CMK (cell line): ENCODE results near the gene KLHL1.
"Not testable (repeated sequence)": the region's sequence is repeated elsewhere in the genome, so short reads cannot be mapped to it uniquely, and the experiment has no call there.

ENCODE experiments used
- DNase-seq: peaks from one replicate; pipeline ENCODE4 v3.0.0-alpha.2; 2010; ENCODE audit warnings: low read depth

The KLHL1 gene, protein sequence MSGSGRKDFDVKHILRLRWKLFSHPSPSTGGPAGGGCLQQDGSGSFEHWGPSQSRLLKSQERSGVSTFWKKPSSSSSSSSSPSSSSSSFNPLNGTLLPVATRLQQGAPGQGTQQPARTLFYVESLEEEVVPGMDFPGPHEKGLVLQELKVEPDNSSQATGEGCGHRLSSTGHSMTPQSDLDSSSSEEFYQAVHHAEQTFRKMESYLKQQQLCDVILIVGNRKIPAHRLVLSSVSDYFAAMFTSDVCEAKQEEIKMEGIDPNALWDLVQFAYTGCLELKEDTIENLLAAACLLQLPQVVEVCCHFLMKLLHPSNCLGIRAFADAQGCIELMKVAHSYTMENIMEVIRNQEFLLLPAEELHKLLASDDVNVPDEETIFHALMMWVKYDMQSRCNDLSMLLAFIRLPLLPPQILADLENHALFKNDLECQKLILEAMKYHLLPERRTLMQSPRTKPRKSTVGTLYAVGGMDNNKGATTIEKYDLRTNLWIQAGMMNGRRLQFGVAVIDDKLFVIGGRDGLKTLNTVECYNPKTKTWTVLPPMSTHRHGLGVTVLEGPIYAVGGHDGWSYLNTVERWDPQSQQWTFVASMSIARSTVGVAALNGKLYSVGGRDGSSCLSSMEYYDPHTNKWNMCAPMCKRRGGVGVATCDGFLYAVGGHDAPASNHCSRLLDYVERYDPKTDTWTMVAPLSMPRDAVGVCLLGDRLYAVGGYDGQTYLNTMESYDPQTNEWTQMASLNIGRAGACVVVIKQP

DNA sequence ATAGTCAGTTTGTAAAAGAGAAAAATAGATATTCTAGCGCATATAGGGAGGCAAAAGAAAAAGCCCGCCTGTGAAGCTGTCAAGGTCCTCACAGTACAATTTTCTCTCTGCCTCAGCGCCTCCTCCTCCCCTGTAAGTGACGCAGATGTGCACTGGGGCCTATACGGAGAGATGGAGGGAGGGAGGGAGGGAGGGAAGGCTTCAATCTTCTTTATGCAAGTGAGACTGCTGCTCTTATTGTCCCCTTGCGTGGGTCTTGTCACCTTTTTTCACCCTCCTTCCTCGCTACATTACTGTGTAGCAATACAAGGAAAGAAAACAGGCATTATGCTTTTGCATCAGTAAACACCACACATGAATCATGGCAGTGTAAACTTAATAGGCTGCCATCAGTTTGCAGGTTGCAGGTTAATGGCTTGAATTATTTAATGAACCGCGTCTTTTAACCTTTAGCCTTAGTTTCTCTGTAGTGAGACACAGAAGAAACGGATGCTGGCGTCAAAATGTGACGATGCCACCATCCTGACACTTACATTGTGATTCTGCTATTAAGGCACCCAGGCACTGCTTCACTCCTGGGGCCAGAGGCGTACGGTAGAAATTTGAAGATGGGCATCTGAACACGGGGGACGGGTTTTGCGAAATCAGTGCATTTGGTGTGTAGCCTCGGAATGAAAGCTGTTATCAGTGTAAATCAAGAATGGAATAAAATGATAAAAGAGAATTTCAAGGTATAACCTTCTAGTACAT is at the start of gene KLHL1:
Gene KLHL1, minus strand, starts transcription at position 97 of the 750 bp plus-strand sequence. CDS start 753 bp downstream, outside the sequence.
- DNase-seq, result no peak

DNA sequence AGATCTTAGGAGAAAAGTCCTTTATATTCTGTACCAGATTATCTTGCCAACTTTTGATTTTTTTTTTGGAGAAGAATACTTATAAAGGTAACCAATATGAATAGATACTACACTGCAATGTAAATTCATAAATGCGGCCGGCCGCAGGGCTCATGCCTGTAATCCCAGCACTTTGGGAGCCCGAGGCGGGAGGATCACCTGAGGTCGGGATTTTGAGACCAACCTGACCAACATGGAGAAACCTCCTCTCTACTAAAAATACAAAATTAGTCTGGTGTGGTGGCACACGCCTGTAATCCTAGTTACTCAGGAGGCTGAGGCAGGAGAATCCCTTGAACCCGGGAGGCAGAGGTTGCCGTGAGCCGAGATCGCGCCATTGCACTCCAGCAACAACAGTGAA is 34.4 kb upstream of the KLHL1 start:
- DNase-seq, result not testable (repeated sequence)

DNA sequence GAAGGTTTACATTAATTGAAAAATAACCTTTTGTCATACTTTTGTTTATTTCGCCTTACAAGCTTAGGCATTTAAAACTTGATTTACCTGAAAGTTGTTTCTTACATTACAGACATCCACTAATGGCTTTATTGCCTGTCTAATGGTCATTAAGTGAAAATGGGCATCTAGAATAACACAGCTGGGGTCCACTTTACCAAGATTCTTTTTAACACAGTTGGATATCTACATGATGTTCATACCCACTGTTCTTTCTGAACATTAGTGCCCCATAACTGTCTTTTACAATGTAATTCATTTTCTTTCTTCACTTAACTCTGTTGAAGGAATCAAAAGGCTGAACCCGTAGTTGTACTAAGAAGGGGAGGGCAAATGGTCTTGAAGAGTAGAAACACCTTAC is 19.8 kb upstream of the KLHL1 start:
- no peak for DNase-seq

DNA sequence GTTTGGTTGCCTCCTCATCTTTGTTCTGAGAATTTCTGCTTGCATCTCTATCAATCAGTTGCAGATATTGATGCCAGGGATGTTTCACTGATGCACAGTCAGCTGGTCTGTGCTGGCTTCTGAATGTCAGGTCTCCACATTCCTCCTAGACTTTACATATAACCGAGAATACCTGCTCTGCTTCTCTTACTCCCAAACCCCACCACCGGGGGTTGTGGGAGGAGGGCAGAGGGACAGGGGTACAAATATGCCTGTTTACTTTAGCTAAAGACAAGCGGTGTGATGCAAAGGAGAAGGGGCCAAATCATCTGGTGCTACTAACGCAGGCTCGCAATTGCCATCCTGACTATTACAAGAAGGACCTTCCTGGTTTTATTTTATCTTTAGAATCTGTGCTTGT is 17.4 kb upstream of the KLHL1 start:
- DNase-seq, result no peak

DNA sequence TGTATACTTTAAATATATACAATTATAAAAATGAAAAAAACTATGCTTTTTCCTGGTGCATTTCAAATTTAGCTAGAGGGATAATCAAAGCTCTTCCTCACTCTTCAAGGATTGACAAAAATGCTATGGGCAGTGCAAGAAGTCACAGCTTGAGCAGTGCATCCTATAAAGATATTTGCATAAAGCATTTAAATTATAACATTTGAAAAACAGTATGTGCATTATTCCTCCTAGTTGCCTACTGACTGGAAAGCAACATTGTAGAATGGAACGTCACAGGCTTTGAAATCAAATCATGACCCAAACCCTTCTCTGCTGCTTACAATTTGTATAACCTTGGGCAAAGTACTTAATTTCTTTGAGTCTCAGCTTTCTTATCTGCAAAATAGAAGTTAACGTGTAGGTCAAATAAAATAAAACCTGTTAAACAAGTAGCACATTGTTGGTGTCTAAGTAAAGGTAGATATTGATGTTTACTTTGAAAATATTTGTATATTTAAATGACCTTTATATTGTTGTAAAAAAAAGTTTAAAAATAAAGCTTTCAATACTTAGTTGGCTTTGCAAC is 9.2 kb upstream of the KLHL1 start:
- DNase-seq, result no peak

DNA sequence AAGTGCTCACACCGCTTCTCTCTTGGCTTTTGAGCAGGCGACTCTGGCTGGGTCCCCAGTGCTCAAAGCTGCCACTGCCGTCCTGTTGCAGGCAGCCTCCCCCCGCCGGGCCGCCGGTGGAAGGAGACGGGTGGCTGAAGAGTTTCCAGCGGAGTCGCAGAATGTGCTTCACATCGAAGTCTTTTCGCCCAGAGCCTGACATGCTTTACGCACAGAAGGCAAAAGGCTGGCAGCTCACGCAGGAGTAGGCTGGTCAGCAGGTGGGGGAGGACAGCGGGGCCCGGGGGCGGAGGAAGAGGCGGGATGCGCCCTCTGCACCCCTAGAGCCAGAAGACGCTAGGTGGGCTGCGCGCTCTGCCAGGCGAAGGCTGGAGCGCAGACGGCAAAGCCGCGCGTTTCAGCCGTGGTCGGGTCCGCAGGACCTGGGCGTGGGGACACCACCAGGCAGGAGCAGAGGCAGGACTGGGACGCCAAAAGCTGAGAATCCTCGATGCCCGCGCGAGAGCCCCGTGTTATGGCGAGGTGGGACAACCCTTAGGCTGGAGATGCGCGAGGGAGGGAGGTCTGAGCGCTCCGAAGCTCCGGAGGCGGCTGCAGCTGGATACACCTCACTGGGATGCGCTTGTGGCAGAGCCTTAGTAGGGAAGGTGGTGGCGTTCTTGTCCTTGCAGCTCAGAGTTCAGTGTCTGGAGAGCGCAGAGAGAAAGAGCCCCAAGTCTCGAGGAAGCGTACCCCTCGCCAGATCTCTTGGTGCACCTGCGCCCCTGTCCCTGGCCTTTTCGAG is 562 bp downstream of the KLHL1 start, which contains the start of gene ATXN8OS:
Gene ATXN8OS, plus strand, starts transcription at position 329 of the 784 bp plus-strand sequence.
- no peak for DNase-seq

DNA sequence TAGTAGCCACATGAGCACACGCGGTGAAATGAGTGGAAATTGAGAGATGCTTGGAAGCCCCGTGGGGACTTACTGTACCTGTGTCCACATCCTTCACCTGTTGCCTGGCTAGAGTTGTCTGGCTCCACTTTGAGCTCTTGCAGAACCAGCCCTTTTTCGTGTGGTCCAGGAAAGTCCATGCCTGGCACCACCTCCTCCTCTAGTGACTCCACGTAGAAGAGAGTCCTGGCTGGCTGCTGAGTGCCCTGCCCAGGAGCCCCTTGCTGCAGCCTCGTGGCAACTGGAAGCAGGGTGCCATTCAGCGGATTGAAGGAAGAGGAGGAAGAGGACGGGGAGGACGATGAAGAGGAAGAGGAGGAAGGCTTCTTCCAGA is 1.1 kb downstream of the KLHL1 start:
- DNase-seq, result no peak

DNA sequence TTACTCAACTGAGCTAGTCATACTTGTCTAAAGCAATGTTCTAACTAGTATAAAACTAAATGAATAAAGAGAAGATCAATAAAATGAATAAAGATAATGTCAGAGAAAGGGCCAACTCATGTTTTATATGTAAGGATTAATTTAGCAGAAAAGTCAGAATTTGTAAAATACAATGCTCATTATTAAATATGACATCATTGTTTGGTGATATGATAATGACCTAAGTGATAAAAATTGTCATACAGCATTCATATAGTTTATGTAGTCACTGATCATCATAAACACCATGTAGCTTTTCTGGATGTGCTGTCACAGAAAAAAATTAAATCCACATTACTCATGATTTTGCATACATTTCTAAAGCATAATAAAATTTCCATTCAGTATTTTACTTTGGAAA is 3.8 kb downstream of the KLHL1 start:
- no peak for DNase-seq

DNA sequence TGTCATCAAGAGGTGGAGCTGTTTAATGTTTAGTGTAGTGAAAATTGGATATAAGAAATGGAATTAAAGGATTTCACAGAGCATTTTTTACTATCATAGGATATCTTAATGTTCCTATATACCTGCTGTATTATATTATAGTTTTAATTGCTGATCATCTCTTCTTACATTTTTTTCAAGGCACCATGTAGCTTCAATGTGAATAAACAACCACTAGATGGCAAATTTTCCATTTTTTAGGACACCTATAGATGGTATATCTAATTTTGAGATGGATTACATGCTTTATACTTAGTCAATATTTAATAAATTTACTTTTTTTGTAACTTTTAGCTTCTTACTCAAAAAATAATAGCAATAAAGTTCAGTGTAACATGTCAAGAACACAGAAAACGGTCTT is 9.6 kb downstream of the KLHL1 start:
- no peak for DNase-seq

DNA sequence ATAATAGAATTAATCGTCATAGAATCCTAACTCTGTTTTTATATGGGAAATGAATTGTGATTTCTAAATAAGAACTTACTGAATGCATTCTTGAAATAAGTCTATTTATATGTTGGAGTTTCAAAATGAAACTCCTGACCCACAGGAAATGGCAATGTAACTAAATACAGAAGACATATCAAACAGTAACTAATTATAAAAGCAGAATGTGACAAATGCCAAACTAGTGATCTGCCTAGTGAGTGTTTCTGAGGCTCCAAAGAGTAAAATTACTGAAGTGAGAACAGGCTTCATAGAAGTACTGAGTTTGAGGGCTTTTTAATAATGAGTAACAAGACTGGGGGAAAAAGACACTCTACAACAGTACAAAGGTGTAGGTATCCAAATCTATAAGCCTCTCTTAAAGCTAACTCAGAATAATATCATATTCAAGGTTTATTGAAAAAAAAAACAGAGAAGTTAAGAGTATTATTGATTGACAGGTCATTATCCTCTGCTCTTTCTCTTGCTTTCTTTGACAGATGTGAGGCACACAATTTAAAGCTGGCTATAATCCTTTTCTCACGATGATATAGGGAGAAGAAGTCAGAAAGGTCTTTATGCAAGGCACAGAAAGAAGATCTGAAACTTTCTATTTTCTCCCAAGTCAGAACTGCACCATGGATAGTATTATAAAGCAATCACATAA is 18.1 kb downstream of the KLHL1 start:
- DNase-seq, result no peak

DNA sequence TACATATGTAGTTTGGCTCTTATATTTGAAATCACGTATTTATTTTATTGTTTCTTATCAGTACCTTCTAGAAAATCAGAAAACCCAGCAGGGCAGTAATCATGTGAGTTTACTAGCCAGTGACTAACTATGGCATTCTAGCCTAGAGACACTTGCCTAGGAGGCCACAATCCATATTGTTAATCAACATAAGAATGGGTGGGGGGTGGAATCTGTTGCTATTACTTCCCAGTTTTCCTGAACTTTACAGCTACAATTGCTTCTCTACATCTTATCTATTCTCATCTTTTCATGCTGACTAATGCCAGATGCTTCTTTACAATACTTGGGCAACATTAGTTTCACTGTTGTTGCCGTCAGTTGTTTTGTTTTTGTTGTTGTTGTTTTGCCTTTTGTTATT is 19.3 kb downstream of the KLHL1 start:
- no peak for DNase-seq

DNA sequence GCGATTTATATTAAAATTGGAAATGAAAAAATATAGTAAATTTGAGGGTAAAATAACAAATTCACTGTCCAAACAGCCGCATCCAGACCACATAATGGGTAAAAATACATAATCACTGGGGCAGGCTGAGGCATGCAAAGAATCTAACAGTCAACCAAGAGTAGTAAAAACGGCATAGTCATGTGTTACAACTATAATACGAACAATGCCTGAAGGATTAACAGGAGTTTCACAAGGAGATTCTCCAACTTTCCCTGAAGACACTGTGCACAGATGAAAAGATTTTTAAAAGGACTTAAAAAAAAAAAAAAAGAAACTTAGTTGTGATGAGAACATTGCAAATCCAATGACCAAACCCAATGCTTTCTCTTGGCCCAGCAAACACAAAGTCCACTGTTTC is 21.0 kb downstream of the KLHL1 start:
- DNase-seq, result no peak

DNA sequence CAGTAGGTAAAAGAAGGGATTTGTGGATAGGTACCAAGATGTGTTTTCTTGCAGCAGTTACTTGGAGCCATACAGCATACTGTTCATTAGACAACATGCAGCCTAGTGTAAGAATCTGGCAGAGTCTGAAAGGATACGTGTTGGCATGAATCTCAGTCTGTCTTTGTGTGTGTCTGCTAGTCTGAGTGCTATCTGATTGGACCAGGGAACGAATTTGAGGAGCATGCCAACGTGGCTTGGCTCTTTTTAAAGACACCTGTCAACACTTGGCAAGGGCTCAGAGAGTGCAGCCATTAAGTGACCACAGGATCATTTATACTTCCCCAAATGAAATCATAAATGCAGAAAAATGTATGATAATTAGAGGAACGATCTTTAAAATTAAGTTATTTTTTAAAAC is 28.2 kb downstream of the KLHL1 start:
- no peak for DNase-seq

DNA sequence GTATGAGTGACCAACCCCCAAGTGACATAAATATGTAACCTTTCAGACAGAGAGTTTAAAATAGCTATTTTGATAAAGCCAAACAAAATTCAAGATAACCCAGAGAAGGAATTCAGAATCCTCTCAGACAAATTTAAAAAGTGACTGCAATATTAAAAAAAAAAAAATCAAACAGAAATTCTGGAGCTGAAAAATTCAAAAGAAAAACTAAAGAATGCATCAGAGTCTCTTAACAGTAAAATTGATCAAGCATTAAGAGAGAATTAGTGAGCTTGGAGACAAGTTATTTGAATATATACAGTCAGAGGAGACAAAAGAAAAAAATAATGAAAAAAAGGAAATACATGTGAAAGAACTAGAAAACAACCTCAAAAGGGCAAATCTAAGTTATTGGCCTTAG is 53.7 kb downstream of the KLHL1 start:
- no peak for DNase-seq

DNA sequence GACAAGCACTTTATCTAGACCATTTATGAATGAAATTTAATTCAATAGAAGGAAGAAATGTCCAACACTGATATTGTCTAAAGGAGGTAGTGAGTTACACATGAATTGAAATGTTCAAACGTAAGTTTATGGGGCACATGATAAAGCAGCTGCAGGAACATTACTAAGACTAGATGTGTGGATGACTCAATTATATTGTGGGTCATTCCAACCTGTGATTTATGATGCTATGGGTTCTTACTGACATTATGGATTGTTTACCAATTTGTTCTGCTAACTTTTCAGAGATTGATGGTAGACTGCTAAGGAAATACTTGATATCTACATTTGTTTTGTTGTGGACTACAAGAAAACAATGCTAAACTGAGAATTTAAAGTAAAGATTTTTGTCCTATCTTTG is 56.7 kb downstream of the KLHL1 start:
- DNase-seq, result no peak

DNA sequence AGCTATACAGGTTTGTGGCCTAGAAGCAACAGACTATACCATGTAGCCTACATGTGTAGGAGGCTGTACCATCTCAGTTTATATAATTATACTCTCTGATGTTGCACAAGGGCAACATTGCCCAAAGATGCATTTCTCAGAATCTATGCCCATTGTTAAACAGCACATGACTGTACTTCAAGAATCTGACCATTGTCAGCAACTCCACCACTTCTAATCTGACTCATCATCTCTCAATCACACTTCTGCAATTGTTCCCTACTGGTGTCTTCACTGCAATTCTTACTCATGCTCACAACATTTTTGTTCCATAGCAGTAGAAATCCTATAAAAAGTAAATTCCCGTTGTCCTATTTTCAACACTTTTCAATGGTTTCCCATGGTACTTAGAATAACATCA is 64.6 kb downstream of the KLHL1 start:
- DNase-seq, result no peak

DNA sequence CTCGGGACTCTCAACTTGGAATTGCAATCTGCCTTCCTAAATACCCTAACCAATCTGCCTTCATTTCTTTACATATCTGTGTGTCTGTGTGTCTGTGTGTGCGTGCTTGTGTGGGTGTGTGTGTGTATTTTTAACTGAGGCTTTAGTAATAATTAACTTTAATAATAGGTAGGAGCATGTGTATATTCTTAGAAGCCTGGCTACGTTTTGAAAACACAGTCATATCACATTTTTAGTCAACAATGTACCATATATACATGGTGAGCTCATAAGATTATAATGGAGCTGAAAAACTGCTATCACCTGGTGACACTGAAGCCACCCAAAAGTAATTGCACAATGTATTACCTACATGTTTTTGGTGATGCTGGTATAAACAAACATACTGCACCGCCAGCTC is 66.1 kb downstream of the KLHL1 start:
- no peak for DNase-seq

DNA sequence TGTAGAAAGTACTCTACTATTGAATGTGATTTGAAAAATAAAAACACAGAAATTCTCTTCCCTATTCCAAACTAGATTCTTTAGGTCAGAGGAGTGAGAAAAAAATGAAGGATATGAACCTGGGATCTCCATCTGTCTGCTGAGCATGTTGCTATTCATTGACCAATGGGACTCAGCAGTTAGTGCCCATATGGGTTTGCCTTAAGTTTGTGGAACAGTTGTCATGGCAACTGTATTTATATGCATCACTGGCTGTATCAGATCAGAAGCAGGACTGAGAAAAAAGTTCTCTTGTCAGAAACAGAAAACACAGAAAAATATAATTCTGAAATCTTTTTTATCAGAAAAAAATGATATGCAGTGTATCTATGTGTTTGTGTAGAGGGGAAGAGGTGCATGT is 74.0 kb downstream of the KLHL1 start:
- no peak for DNase-seq

DNA sequence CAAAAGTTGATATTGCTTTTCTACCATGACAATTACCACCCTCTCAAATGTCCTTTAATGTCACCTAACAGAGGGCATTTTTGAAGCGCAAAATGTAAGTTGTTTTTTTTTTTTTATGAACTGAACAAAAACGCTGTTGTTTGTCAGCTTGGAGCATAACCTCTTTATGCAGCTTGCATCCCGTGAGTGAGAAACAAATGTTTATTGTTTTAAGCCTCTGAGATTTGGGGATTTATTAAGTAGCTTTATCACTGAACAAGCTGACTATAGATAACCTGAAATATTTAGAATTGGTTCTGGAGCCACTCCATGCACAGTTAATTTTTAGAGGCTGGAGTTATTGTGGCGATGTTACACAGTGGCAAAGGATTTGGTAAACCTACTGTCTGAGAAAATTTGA is 80.7 kb downstream of the KLHL1 start:
- DNase-seq, result no peak

DNA sequence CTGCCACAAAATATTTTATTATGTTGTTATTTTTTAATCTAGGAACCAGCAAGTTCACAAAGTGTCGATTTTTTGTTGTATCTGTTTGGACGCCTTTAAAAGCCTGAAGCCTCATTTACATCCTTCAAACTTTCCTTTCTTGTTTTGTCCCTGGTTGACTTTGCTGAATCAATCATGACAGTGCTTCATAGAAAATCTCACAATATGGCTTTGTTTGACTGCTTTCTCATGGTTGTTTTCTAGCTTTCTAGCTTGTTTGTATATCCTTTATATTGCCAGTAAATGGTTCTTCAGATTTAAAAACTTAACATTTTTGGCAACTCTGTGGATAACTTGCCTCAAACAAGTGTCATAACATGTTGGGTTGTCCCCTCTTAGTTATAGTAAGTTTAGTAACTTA is 84.7 kb downstream of the KLHL1 start:
- DNase-seq, result no peak

DNA sequence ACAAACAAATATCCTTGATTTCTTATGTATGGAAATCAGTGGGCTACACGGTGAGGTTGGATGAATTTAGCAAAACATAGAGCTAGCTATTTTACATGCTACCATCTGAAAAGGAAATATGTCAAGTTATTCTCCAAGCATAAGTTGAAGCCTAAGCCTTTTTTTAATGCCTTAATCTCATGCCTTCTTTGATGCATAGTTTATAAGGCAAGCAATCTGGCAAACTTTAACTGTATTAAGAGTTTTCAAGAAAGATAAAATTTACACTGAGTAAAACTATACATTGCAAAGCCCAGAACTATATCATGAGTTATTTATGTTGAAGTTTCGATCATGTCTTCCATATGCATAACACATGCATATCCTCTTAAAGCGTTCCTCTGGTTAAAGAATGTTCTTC is 85.6 kb downstream of the KLHL1 start:
- no peak for DNase-seq
